ENCODE measurements around the gene BSPRY. TPM values are rescaled to one million over a fixed set of nuclear protein-coding genes. Genes with fewer than 3 reads are reported as not detected.

BSPRY gene
- total RNA-seq, 1 donor from 2014 or later: 0.27 TPM

DNA sequence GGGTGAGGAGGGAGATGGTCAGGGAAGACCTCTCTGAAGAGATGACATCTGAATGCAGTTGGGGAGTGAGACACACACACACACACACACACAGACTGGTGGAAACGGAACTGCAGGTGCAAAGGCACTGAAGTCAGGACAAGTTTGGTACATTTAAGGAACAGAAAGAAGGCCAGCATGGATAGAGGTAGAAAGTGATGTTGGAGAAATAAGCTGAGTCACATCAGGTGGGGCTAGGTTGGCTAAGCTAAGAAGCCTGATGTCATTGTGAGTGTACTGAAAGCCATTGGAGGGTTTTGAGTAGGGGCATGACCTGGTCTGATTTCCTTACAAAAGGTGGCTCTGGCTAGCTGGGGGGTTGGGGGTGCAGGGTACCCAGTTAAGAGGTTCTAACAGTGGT lies 3.1 kb downstream of the BSPRY start:
- FAIRE-seq (no peak), DNase-seq (ENCODE audit: low read depth) (no peak)
- H2AFZ ChIP-seq (ENCODE audit: low read depth, low read length): no peak overlapping the region
- no peaks in the 10 kb centered on the region for H4K20me1 ChIP-seq (ENCODE audit: insufficient read depth, low read length)
- H3K4me3 ChIP-seq (ENCODE audit: insufficient read depth, low read depth, low read length): no peak overlapping the region
- H3K27me3 Mint-ChIP-seq (ENCODE audit: low read depth, unreplicated experiment): peaks cover 56% of the 10 kb centered on the region
- no peaks in the 10 kb centered on the region for H3K9me3 ChIP-seq (ENCODE audit: insufficient read depth, low read depth, low read length)
- no peak overlapping the region for H3K27ac ChIP-seq (ENCODE audit: low read depth, low read length)
- H3K36me3 ChIP-seq (ENCODE audit: insufficient read depth, low read length): no peaks in the 10 kb centered on the region
- TF ChIP-seq, protein P1, sequence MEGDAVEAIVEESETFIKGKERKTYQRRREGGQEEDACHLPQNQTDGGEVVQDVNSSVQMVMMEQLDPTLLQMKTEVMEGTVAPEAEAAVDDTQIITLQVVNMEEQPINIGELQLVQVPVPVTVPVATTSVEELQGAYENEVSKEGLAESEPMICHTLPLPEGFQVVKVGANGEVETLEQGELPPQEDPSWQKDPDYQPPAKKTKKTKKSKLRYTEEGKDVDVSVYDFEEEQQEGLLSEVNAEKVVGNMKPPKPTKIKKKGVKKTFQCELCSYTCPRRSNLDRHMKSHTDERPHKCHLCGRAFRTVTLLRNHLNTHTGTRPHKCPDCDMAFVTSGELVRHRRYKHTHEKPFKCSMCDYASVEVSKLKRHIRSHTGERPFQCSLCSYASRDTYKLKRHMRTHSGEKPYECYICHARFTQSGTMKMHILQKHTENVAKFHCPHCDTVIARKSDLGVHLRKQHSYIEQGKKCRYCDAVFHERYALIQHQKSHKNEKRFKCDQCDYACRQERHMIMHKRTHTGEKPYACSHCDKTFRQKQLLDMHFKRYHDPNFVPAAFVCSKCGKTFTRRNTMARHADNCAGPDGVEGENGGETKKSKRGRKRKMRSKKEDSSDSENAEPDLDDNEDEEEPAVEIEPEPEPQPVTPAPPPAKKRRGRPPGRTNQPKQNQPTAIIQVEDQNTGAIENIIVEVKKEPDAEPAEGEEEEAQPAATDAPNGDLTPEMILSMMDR (IDR thresholded peaks at IDR 0.05; ENCODE audit: insufficient read depth, low read depth, low read length): no peak
- no peak for TF ChIP-seq EZH2 (IDR thresholded peaks at IDR 0.05; ENCODE audit: insufficient read depth, low read length)
- H3K27ac Mint-ChIP-seq (ENCODE audit: unreplicated experiment): no peak overlapping the region
- H3K4me1 ChIP-seq (ENCODE audit: insufficient read depth, low read length): no peaks in the 10 kb centered on the region
- no peak overlapping the region for H3K9ac ChIP-seq (ENCODE audit: low read length)
- H3K27me3 ChIP-seq (ENCODE audit: insufficient read depth, low read length): peaks cover 73% of the 10 kb centered on the region
- no peaks in the 10 kb centered on the region for H3K79me2 ChIP-seq (ENCODE audit: insufficient read depth, low read length)
- no peak overlapping the region for H3K4me2 ChIP-seq (ENCODE audit: low read length)
- H3K4me1 Mint-ChIP-seq (ENCODE audit: low read depth, unreplicated experiment): no peaks in the 10 kb centered on the region
- H3K4me3 Mint-ChIP-seq (ENCODE audit: unreplicated experiment): no peak overlapping the region
- H3K9me3 Mint-ChIP-seq (ENCODE audit: unreplicated experiment): no peaks in the 10 kb centered on the region
- H3K36me3 Mint-ChIP-seq (ENCODE audit: low read depth, unreplicated experiment): no peaks in the 10 kb centered on the region

DNA sequence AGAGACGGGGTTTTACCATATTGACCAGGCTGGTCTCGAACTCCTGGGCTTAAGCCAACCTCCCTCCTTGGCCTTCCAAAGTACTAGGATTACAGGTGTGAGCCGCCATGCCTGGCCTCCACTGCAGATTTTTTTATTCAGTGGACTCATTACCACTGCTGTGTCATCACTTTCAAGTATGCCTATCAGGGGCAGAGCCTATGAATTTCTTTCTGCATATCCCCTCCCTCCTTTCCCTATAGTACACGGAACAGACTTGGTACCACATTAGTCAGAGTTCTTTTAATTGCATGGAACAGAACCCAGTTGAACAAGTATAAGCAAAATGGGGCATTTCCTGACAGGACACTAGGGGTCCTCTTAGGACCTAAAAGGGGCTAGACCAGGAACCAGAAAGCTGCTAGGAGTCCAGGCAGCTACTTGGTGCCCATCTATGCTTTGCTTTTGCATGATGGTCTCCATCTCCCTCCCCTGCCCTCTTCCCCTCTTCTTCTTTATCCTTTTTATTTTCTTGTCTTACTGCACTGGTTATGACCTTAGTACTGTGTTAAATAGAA lies 5.8 kb downstream of the BSPRY start:
- no peaks in the 10 kb centered on the region for H3K36me3 Mint-ChIP-seq (ENCODE audit: low read depth, unreplicated experiment)
- H3K27ac Mint-ChIP-seq (ENCODE audit: unreplicated experiment): no peak overlapping the region
- Histone ChIP-seq H3K9ac (ENCODE audit: low read length) (no peak overlapping the region), H2AFZ (ENCODE audit: low read depth, low read length) (no peak overlapping the region), H3K9me3 (ENCODE audit: insufficient read depth, low read depth, low read length) (no peaks in the 10 kb centered on the region), H3K27ac (ENCODE audit: low read depth, low read length) (no peak overlapping the region), H3K4me3 (ENCODE audit: insufficient read depth, low read depth, low read length) (no peak overlapping the region), H3K4me2 (ENCODE audit: low read length) (no peak overlapping the region), H3K79me2 (ENCODE audit: insufficient read depth, low read length) (no peaks in the 10 kb centered on the region), H3K36me3 (ENCODE audit: insufficient read depth, low read length) (no peaks in the 10 kb centered on the region), H4K20me1 (ENCODE audit: insufficient read depth, low read length) (no peaks in the 10 kb centered on the region), H3K4me1 (ENCODE audit: insufficient read depth, low read length) (no peaks in the 10 kb centered on the region), H3K27me3 (ENCODE audit: insufficient read depth, low read length) (peaks cover 59% of the 10 kb centered on the region)
- peaks cover 43% of the 10 kb centered on the region for H3K27me3 Mint-ChIP-seq (ENCODE audit: low read depth, unreplicated experiment)
- H3K9me3 Mint-ChIP-seq (ENCODE audit: unreplicated experiment): no peaks in the 10 kb centered on the region
- DNase-seq (ENCODE audit: low read depth): no peak
- no peak overlapping the region for H3K4me3 Mint-ChIP-seq (ENCODE audit: unreplicated experiment)
- no peaks in the 10 kb centered on the region for H3K4me1 Mint-ChIP-seq (ENCODE audit: low read depth, unreplicated experiment)
- FAIRE-seq: no peak
- TF ChIP-seq, protein P1 (IDR thresholded peaks at IDR 0.05; ENCODE audit: insufficient read depth, low read depth, low read length): peak; percentile 4
- no peak for TF ChIP-seq EZH2 (IDR thresholded peaks at IDR 0.05; ENCODE audit: insufficient read depth, low read length)

DNA sequence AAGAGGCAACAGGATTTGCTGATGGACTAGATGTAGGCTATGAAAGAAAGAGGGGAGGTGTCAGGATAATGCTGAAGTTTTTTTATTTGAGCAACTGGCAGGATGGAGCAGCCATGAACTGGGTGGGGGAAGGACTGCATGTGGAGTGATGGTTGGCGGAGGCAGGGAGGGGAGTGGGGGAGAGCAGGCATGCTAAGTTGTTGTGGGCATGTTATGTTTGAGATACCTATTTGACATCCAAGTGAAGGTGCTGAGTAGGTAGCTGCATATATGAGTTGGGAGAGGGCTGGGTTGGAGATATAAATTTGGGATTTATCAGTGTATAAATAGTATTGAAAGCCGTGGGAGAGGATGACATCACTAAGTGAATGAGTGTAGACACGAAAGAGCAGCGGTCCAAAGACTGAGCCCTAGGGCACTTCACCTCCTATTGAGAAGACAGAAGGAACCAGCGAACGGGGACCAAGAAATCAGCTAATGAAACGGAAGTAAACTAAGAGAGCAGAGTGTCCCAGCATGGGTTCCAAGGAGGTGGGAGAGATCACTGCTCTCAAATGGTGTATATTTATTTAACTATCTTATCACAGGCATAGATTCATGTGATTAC lies 7.4 kb downstream of the BSPRY start:
- Histone ChIP-seq H3K4me1 (ENCODE audit: insufficient read depth, low read length) (peaks cover 4% of the 10 kb centered on the region), H3K36me3 (ENCODE audit: insufficient read depth, low read length) (no peaks in the 10 kb centered on the region), H2AFZ (ENCODE audit: low read depth, low read length) (no peak overlapping the region), H3K4me3 (ENCODE audit: insufficient read depth, low read depth, low read length) (no peak overlapping the region), H4K20me1 (ENCODE audit: insufficient read depth, low read length) (no peaks in the 10 kb centered on the region), H3K9ac (ENCODE audit: low read length) (no peak overlapping the region), H3K27me3 (ENCODE audit: insufficient read depth, low read length) (peaks cover 44% of the 10 kb centered on the region), H3K4me2 (ENCODE audit: low read length) (no peak overlapping the region), H3K9me3 (ENCODE audit: insufficient read depth, low read depth, low read length) (no peaks in the 10 kb centered on the region), H3K27ac (ENCODE audit: low read depth, low read length) (no peak overlapping the region), H3K79me2 (ENCODE audit: insufficient read depth, low read length) (no peaks in the 10 kb centered on the region)
- TF ChIP-seq EZH2 (IDR thresholded peaks at IDR 0.05; ENCODE audit: insufficient read depth, low read length): no peak
- Mint-ChIP-seq H3K4me1 (ENCODE audit: low read depth, unreplicated experiment) (peaks cover 4% of the 10 kb centered on the region), H3K27me3 (ENCODE audit: low read depth, unreplicated experiment) (peaks cover 28% of the 10 kb centered on the region), H3K9me3 (ENCODE audit: unreplicated experiment) (no peaks in the 10 kb centered on the region), H3K27ac (ENCODE audit: unreplicated experiment) (no peak overlapping the region), H3K36me3 (ENCODE audit: low read depth, unreplicated experiment) (no peaks in the 10 kb centered on the region), H3K4me3 (ENCODE audit: unreplicated experiment) (no peak overlapping the region)
- no peak for DNase-seq (ENCODE audit: low read depth)
- FAIRE-seq: no peak

All from astrocyte (in vitro differentiated cells and primary cell).